ENCODE results near the gene DAPP1. TPM values are rescaled to one million over a fixed set of nuclear protein-coding genes. Genes with fewer than 3 reads are reported as not detected.

Gene DAPP1
- total RNA-seq, 1 experiment from 2014 or later: 30.6 TPM

- Mint-ChIP-seq H3K9me3 (ENCODE audit: low read depth, unreplicated experiment) (peaks cover 1% of the 10 kb centered on the region), H3K27ac (ENCODE audit: unreplicated experiment) (peak overlapping the region; percentile 65), H3K4me1 (ENCODE audit: low read depth, unreplicated experiment) (peaks cover 18% of the 10 kb centered on the region), H3K36me3 (ENCODE audit: insufficient read depth, unreplicated experiment) (peaks cover 14% of the 10 kb centered on the region), H3K4me3 (ENCODE audit: low read depth, unreplicated experiment) (peak overlapping the region; percentile 73), H3K27me3 (ENCODE audit: unreplicated experiment) (no peaks in the 10 kb centered on the region)
- no peak for DNase-seq
- no peak for TF ChIP-seq CTCF (IDR thresholded peaks at IDR 0.05; ENCODE audit: unreplicated experiment)
- intact Hi-C loops (cut with micrococcal nuclease; ENCODE audit: unreplicated experiment): loop anchor here (2.0 to 10.0 kb wide), 3 partner anchors 67 to 247 kb away; partner anchors contain the start of gene DNAJB14
- CTCF ChIA-PET: interaction anchor here (0.8 to 1.5 kb wide), 3 partner anchors 9 to 254 kb away, joined by 3 to 6 read pairs (median 3); partner anchors contain the start of gene TRMT10A
- no TSS peak for BruUV-seq (replicated peaks)
Observed at GRCh38 chr4:99817309-99817890, 773 bp downstream of the DAPP1 start.

- Mint-ChIP-seq H3K36me3 (ENCODE audit: insufficient read depth, unreplicated experiment) (peaks cover 14% of the 10 kb centered on the region), H3K4me3 (ENCODE audit: low read depth, unreplicated experiment) (peak overlapping the region; percentile 73), H3K27me3 (ENCODE audit: unreplicated experiment) (no peaks in the 10 kb centered on the region), H3K4me1 (ENCODE audit: low read depth, unreplicated experiment) (peaks cover 18% of the 10 kb centered on the region), H3K9me3 (ENCODE audit: low read depth, unreplicated experiment) (no peaks in the 10 kb centered on the region), H3K27ac (ENCODE audit: unreplicated experiment) (no peak overlapping the region)
- intact Hi-C loops (cut with micrococcal nuclease; ENCODE audit: unreplicated experiment): loop anchor here (5.0 to 10.0 kb wide), 2 partner anchors 129 to 246 kb away; partner anchors contain the start of gene DNAJB14
- BruUV-seq (replicated peaks): no TSS peak
- CTCF ChIA-PET: no interaction called here
- TF ChIP-seq CTCF (IDR thresholded peaks at IDR 0.05; ENCODE audit: unreplicated experiment): no peak
- DNase-seq: no peak
Observed at GRCh38 chr4:99818661-99819060, 2.0 kb downstream of the DAPP1 start.

GRCh38 chr4:99821918-99822503, 5.4 kb downstream of the DAPP1 start:
- no peaks in the 10 kb centered on the region for H3K27me3 Mint-ChIP-seq (ENCODE audit: unreplicated experiment)
- intact Hi-C loops (cut with micrococcal nuclease; ENCODE audit: unreplicated experiment): no loop called here
- BruUV-seq (replicated peaks): no TSS peak
- no peak overlapping the region for H3K4me3 Mint-ChIP-seq (ENCODE audit: low read depth, unreplicated experiment)
- no peaks in the 10 kb centered on the region for H3K9me3 Mint-ChIP-seq (ENCODE audit: low read depth, unreplicated experiment)
- no peak overlapping the region for H3K27ac Mint-ChIP-seq (ENCODE audit: unreplicated experiment)
- DNase-seq: no peak
- no peak for TF ChIP-seq CTCF (IDR thresholded peaks at IDR 0.05; ENCODE audit: unreplicated experiment)
- H3K36me3 Mint-ChIP-seq (ENCODE audit: insufficient read depth, unreplicated experiment): peaks cover 7% of the 10 kb centered on the region
- H3K4me1 Mint-ChIP-seq (ENCODE audit: low read depth, unreplicated experiment): peaks cover 19% of the 10 kb centered on the region
- CTCF ChIA-PET: no interaction called here

GRCh38 chr4:99822734-99823133, 6.1 kb downstream of the DAPP1 start:
- no peak overlapping the region for H3K4me3 Mint-ChIP-seq (ENCODE audit: low read depth, unreplicated experiment)
- no peak for DNase-seq
- H3K4me1 Mint-ChIP-seq (ENCODE audit: low read depth, unreplicated experiment): peaks cover 26% of the 10 kb centered on the region
- H3K9me3 Mint-ChIP-seq (ENCODE audit: low read depth, unreplicated experiment): no peaks in the 10 kb centered on the region
- BruUV-seq (replicated peaks): no TSS peak
- CTCF ChIA-PET: no interaction called here
- intact Hi-C loops (cut with micrococcal nuclease; ENCODE audit: unreplicated experiment): no loop called here
- TF ChIP-seq CTCF (IDR thresholded peaks at IDR 0.05; ENCODE audit: unreplicated experiment): no peak
- no peak overlapping the region for H3K27ac Mint-ChIP-seq (ENCODE audit: unreplicated experiment)
- H3K27me3 Mint-ChIP-seq (ENCODE audit: unreplicated experiment): no peaks in the 10 kb centered on the region
- no peaks in the 10 kb centered on the region for H3K36me3 Mint-ChIP-seq (ENCODE audit: insufficient read depth, unreplicated experiment)
